Uterus (tissue), 4 donors: ENCODE results near the gene VWA7. TPM values are rescaled to one million over a fixed set of nuclear protein-coding genes. Genes with fewer than 3 reads are reported as not detected.

ENCODE experiments used
- DNase-seq, 2 donors: peaks; one replicate each; pipeline ENCODE4 v3.0.0-alpha.2; 2019 to 2020
- H3K27ac ChIP-seq, 2 donors: fragments of 200-600 bp; sonication (generic); 1 replicate in 1 of 2; 2 replicates in 1 of 2; pipeline ENCODE4 v1.5.1; 2016 to 2018
- H3K27me3 ChIP-seq, 2 donors: fragments of 200-600 bp; sonication (generic); one replicate each; pipeline ENCODE4 v1.5.1; 2018 to 2019; ENCODE audit warnings: control low read depth in 1 of 2
- H3K36me3 ChIP-seq, 2 donors: fragments of 200-600 bp; sonication (generic); one replicate each; pipeline ENCODE4 v1.5.1; 2019; ENCODE audit warnings: control low read depth in 1 of 2
- H3K4me1 ChIP-seq, 2 donors: fragments of 200-600 bp; sonication (generic); one replicate each; pipeline ENCODE4 v1.5.1; 2018 to 2019; ENCODE audit warnings: control low read depth in 1 of 2
- H3K4me3 ChIP-seq, 2 donors: fragments of 200-600 bp; sonication (generic); 1 replicate in 1 of 2; 2 replicates in 1 of 2; pipeline ENCODE4 v1.5.1; 2018 to 2019; ENCODE audit warnings: mild to moderate bottlenecking in 1 of 2
- H3K9me3 ChIP-seq, 2 donors: fragments of 200-600 bp; sonication (generic); one replicate each; pipeline ENCODE4 v1.5.1; 2019; ENCODE audit warnings: control low read depth in 1 of 2
- POLR2A ChIP-seq, 2 donors: fragments of 450-650 bp; IDR thresholded peaks; one replicate each; pipeline ENCODE4 v1.6.1; 2016; ENCODE audit warnings: antibody characterized with exemption in 2 of 2, mild to moderate bottlenecking in 1 of 2, moderate library complexity in 1 of 2
- intact Hi-C: fragments of 100-400 bp; cut with DNase I; formaldehyde crosslinking; loops from one replicate; pipeline ENCODE4 v1.15.1; 2023; ENCODE audit warnings: low total_unique reads
- total RNA-seq, 4 donors: library from RNA; depleted of rRNA in 3 of 4; stranded (reverse); fragments of >200 nt in 3 of 4; gene quantifications; one replicate each; pipeline versions ENCODE4 v1.1.0 to v1.2.4, GENCODE V29; 2014 to 2023
- TF ChIP-seq, protein P1 (sequence below), 4 experiments: fragments of 200-600 bp in 2 of 4; fragments of 450-650 bp in 2 of 4; sonication (generic) in 2 of 4; IDR thresholded peaks; one replicate each; pipeline ENCODE4 v1.5.1; 2016 to 2019; ENCODE audit warnings: antibody characterized with exemption in 4 of 4, mild to moderate bottlenecking in 2 of 4, moderate library complexity in 1 of 4
- donor health status: DM: yes; HTN: yes; CAD: no.

VWA7 gene
- total RNA-seq, 4 donors from 2014 or later: 0.88 to 24.1 (median 3.1) TPM

DNA sequence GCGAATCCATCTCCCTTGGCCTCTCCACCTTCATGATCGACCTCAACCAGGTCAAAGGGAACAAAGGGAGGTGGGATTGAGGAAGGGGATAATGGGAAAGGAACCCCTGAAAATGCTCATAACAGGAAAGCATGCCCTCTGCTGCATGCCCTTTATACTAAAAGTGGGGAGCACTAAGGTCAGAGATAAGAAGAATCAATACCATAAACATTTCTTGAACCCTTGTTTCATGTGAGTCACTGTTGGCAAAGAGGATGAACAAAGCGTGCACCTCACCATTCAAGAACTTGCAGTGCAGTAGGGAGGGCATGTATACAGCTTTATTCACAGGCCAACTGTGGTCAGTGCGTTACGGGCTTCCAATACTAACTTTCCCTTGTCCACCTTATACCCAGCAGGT, 16.3 kb downstream of the VWA7 start:
- no peak for TF ChIP-seq POLR2A (IDR thresholded peaks at IDR 0.05)
- TF ChIP-seq, protein P1, sequence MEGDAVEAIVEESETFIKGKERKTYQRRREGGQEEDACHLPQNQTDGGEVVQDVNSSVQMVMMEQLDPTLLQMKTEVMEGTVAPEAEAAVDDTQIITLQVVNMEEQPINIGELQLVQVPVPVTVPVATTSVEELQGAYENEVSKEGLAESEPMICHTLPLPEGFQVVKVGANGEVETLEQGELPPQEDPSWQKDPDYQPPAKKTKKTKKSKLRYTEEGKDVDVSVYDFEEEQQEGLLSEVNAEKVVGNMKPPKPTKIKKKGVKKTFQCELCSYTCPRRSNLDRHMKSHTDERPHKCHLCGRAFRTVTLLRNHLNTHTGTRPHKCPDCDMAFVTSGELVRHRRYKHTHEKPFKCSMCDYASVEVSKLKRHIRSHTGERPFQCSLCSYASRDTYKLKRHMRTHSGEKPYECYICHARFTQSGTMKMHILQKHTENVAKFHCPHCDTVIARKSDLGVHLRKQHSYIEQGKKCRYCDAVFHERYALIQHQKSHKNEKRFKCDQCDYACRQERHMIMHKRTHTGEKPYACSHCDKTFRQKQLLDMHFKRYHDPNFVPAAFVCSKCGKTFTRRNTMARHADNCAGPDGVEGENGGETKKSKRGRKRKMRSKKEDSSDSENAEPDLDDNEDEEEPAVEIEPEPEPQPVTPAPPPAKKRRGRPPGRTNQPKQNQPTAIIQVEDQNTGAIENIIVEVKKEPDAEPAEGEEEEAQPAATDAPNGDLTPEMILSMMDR (IDR thresholded peaks at IDR 0.05): no peak
- intact Hi-C loops: no loop called here
- Histone ChIP-seq H3K27me3 (no peaks in the 10 kb centered on the region), H3K4me1 (no peaks in the 10 kb centered on the region), H3K4me3 (no peak overlapping the region), H3K9me3 (no peaks in the 10 kb centered on the region), H3K36me3 (no peaks in the 10 kb centered on the region), H3K27ac (no peak overlapping the region)
- DNase-seq: no peak

DNA sequence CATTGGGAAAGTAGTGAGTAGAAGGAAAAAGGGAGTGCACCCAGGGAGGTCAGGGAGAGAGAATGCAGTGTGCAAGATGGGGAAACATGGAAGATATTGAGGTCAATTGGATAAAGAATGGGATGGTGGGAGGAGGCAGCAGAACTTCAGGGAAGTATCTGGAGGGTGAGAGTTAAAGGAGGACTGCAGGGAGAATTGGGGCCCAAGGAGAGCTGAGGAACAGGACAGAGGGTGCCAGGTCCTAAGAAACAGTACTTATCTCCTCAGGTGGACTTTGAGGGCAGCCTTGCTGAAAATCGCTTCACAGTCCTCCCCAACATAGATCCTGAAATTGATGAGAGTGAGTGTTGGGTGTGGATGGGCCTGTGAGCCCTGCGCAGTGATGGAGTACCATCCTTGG, 18.8 kb downstream of the VWA7 start:
- H3K36me3 ChIP-seq: no peaks in the 10 kb centered on the region
- intact Hi-C loops: no loop called here
- TF ChIP-seq POLR2A (IDR thresholded peaks at IDR 0.05): no peak
- TF ChIP-seq, protein P1 (IDR thresholded peaks at IDR 0.05): no peak

DNA sequence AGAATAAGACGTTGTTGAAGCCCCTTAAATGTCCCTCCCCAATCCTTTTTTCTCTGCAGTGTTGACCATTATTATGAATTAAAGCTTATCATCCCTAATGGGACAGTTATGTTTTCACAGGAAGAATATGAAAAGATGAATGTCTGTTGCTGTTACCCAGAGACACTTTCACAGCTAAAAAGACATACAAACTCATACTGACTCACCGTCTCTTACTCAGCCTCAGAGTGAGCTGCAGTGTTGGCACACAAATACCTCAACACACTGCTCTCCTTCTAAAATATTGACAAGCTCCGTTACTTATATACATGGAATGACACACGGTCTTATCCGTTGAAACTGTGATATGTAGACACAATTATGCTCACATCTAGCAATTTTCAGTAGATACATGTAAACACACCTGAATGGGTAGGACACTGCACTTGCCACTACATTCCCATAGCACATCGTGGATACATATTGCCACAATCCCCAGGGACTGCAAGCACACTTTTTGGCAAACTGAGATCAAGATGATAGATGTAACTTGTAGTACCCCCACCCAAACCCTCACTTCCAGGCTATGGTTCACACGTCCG, 24.3 kb downstream of the VWA7 start:
- intact Hi-C loops: no loop called here

More for the DNA sequence above, 18.8 kb downstream of the VWA7 start:
- DNase-seq: no peak
- no peaks in the 10 kb centered on the region for H3K27me3 ChIP-seq
- no peaks in the 10 kb centered on the region for H3K4me1 ChIP-seq
- H3K27ac ChIP-seq: no peak overlapping the region
- no peak overlapping the region for H3K4me3 ChIP-seq
- no peaks in the 10 kb centered on the region for H3K9me3 ChIP-seq

DNA sequence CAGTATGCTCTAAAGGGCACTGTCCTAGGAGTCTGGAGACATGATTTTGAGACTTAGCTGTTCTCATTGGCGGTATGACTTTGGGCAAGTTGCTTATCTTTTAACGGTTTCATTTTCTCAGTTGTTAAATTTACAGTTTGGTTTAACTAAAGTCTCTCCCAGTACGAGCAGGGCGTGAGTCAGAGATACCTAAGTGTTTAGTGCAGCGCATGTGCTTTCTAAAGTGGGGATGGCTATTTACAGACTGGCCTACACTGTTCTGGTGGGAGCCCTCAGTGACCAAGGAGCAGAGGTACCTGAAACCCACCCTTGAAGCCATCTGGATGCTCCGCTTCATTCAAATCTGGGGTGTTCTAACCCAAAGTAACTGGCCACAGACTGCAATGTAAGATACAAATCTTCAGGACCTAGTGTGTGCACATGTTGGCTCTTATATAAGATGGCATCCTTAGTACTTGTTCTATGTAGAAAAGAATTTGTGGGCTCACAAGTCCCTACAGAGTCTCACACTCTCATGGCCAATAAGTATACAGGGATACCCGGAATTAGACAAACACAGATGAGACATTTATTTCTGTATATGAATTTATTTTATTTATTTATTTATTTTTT, 26.6 kb downstream of the VWA7 start:
- peak overlapping the region; percentile 47 to 69 for H3K27ac ChIP-seq
- DNase-seq: no peak
- no peaks in the 10 kb centered on the region for H3K9me3 ChIP-seq
- H3K4me1 ChIP-seq: no peaks in the 10 kb centered on the region
- H3K4me3 ChIP-seq: no peak overlapping the region
- H3K36me3 ChIP-seq: no peaks in the 10 kb centered on the region
- intact Hi-C loops: no loop called here
- H3K27me3 ChIP-seq: no peaks in the 10 kb centered on the region
- TF ChIP-seq, protein P1 (IDR thresholded peaks at IDR 0.05): no peak

More for the DNA sequence above, 24.3 kb downstream of the VWA7 start:
- H3K4me3 ChIP-seq: no peak overlapping the region
- H3K4me1 ChIP-seq: no peaks in the 10 kb centered on the region
- no peaks in the 10 kb centered on the region for H3K9me3 ChIP-seq
- TF ChIP-seq, protein P1 (IDR thresholded peaks at IDR 0.05): no peak
- no peak for TF ChIP-seq POLR2A (IDR thresholded peaks at IDR 0.05)
- no peaks in the 10 kb centered on the region for H3K27me3 ChIP-seq
- no peaks in the 10 kb centered on the region for H3K36me3 ChIP-seq
- DNase-seq: no peak
- H3K27ac ChIP-seq: no peak overlapping the region

DNA sequence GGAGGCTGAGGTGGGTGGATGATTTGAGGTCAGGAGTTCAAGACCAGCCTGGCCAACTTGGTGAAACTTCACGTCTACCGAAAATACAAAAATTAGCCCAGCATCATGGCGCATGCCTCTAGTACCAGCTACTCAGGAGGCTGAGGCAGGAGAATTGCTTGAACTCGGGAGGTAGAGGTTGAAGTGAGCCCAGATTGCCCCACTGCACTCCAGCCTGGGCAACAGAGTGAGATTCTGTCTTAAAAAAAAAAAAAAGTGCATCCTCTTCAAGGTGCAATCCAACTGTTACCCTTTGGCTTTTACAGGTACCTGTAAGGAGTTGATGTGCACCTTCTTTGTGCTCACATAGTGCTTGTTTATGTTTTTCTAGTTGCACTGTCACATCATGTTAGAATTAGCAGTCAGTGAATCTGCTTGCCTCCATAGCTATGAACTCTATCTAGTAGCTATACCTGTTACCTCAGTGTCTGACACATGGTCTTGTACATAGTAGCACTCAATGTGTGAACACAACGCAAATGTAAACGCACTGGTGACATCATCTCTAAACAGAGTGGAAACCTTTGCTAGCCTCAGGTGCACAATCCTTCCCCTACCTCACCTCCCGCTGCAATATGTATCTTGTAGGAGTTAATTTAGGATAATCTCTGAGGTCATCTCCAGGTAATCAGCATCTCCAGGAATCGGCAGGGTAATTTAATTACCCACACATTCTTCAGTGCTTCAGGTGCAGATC, 27.7 kb downstream of the VWA7 start:
- H3K27me3 ChIP-seq: no peaks in the 10 kb centered on the region
- intact Hi-C loops: no loop called here
- TF ChIP-seq, protein P1 (IDR thresholded peaks at IDR 0.05): no peak
- no peak for TF ChIP-seq POLR2A (IDR thresholded peaks at IDR 0.05)
- DNase-seq: no peak
- H3K27ac ChIP-seq: peak overlapping the region in 1 of 2 donors; percentile 47
- H3K4me1 ChIP-seq: no peaks in the 10 kb centered on the region
- H3K36me3 ChIP-seq: no peaks in the 10 kb centered on the region
- no peaks in the 10 kb centered on the region for H3K9me3 ChIP-seq
- H3K4me3 ChIP-seq: no peak overlapping the region
